Measurements from ENCODE around the gene FLYWCH1. TPM values are rescaled to one million over a fixed set of nuclear protein-coding genes. Genes with fewer than 3 reads are reported as not detected.

FLYWCH1 gene
- total and polyA plus RNA-seq, 2 of the 8 experiments (the other 6 are each of a cell fraction or from before 2014, with no cell fraction given), result 12.4 to 23.5 TPM

- no peak overlapping the region for H3K4ac ChIP-seq (replicated peaks; ENCODE audit: insufficient read length, low read depth, low read length)
- H2BK120ac ChIP-seq (replicated peaks; ENCODE audit: low read depth, low read length), result no peak overlapping the region
- no peaks in the 10 kb centered on the region for H3K9me3 ChIP-seq (ENCODE audit: insufficient read depth in 2 of 2, low read depth in 1 of 2, low read length in 1 of 2)
- no peak overlapping the region for H3K14ac ChIP-seq (ENCODE audit: insufficient read length)
- H3K9ac ChIP-seq (replicated peaks in 1 of 4; ENCODE audit: extremely low read depth in 1 of 4, low read depth in 3 of 4, low read length in 3 of 4), result no peak overlapping the region
- no peak overlapping the region for H3K4me3 ChIP-seq (ENCODE audit: extremely low read depth in 1 of 4, insufficient read depth in 2 of 4, low read depth in 3 of 4, low read length in 4 of 4)
- H3K79me2 ChIP-seq (ENCODE audit: control insufficient read depth in 1 of 2, insufficient read depth in 2 of 2, low read length in 2 of 2), result no peaks in the 10 kb centered on the region
- H3K36me3 ChIP-seq (ENCODE audit: control insufficient read depth in 2 of 4, insufficient read depth in 4 of 4, low read length in 3 of 4), result peaks cover 0 to 13% (median 2%) of the 10 kb centered on the region in 4 experiments; a peak in 2 of 8 replicates
- DNase-seq (ENCODE audit: low read depth in 1 of 2, low spot score in 2 of 2), result no peak
- no peak overlapping the region for H2AK5ac ChIP-seq (ENCODE audit: low read depth, low read length)
- H3K79me1 ChIP-seq (ENCODE audit: low read depth, low read length), result peaks cover 3% of the 10 kb centered on the region; the same call in 1 of the 2 replicates
- no peak overlapping the region for H3K4me2 ChIP-seq (ENCODE audit: insufficient read depth in 1 of 2, low read depth in 2 of 2, low read length in 2 of 2)
- CTCF ChIA-PET (ENCODE audit: partially characterized antibody), result interaction anchor here (1.1 to 3.1 kb wide), 3 partner anchors 21 to 727 kb away, joined by 3 to 9 read pairs (median 4); no protein-coding TSS in a partner anchor
- H2BK5ac ChIP-seq (ENCODE audit: low read depth, low read length), result no peak overlapping the region
- H3K27me3 ChIP-seq (replicated peaks in 1 of 4; ENCODE audit: control insufficient read depth in 3 of 4, extremely low read depth in 1 of 4, insufficient read depth in 3 of 4, low read length in 3 of 4), result no peaks in the 10 kb centered on the region
- peaks cover 0 to 4% (median 0%) of the 10 kb centered on the region in 4 experiments; a peak in 2 of 7 replicates for H3K4me1 ChIP-seq (replicated peaks in 1 of 4; ENCODE audit: control insufficient read depth in 3 of 4, insufficient read depth in 4 of 4, low read length in 3 of 4)
- no peak overlapping the region for H3K27ac ChIP-seq (ENCODE audit: low read depth, low read length)
- H4K20me1 ChIP-seq (replicated peaks in 1 of 2; ENCODE audit: control insufficient read depth in 1 of 2, insufficient read depth in 2 of 2, low read length in 2 of 2), result no peaks in the 10 kb centered on the region
- TF ChIP-seq TAF7 (optimal IDR thresholded peaks at IDR 0.05; ENCODE audit: borderline replicate concordance, low read depth, low read length), result no peak
- no peak for TF ChIP-seq POU5F1 (IDR thresholded peaks at IDR 0.05; ENCODE audit: low read depth, low read length)
- no peak for TF ChIP-seq ATF2 (IDR thresholded peaks at IDR 0.05; ENCODE audit: low read length)
- TF ChIP-seq SIX5 (IDR thresholded peaks at IDR 0.05; ENCODE audit: low read depth, low read length), result no peak
- no peak for TF ChIP-seq CREB1 (IDR thresholded peaks at IDR 0.05)
- no peak for TF ChIP-seq HDAC6 (IDR thresholded peaks at IDR 0.05; ENCODE audit: low read depth, low read length)
- TF ChIP-seq GABPA (IDR thresholded peaks at IDR 0.05; ENCODE audit: borderline replicate concordance, insufficient read depth, low read length), result no peak
- POLR2A ChIA-PET (ENCODE audit: partially characterized antibody), result no interaction called here
- WGBS, 2 experiments (ENCODE audit: extremely low coverage in 1 of 2, insufficient coverage in 1 of 2, insufficient read length in 1 of 2, insufficient replicate concordance in 2 of 2, low coverage in 1 of 2, low lambda C conversion rate in 2 of 2, missing lambda C conversion rate in 1 of 2), result 96% methylated on average over 21 of the region's 22 CpGs; no CpG with 5 or more reads in 1 of the 2 experiments
- H4K8ac ChIP-seq (ENCODE audit: extremely low read depth, insufficient read depth, low read length), result no peak overlapping the region; the same call in 1 of the 2 replicates
- no peak overlapping the region for H2BK12ac ChIP-seq (ENCODE audit: low read depth, low read length)
- H3K56ac ChIP-seq (replicated peaks; ENCODE audit: insufficient read length, low read depth, low read length), result no peak overlapping the region
- H3K18ac ChIP-seq (ENCODE audit: extremely low read depth, low read length), result no peak overlapping the region
- H2AFZ ChIP-seq (ENCODE audit: low read length), result no peak overlapping the region
- H3K23me2 ChIP-seq (ENCODE audit: low read depth, low read length), result no peaks in the 10 kb centered on the region
- no peak overlapping the region for H2BK20ac ChIP-seq (ENCODE audit: low read length)
- H4K91ac ChIP-seq (replicated peaks; ENCODE audit: insufficient read length, low read length), result no peak overlapping the region
- no peak for FAIRE-seq
- H4K5ac ChIP-seq (ENCODE audit: insufficient read length, low read depth, low read length), result no peak overlapping the region
- H2BK15ac ChIP-seq (ENCODE audit: low read length), result no peak overlapping the region
- H3K23ac ChIP-seq (ENCODE audit: insufficient read length), result no peak overlapping the region
Observed at GRCh38 chr16:2933701-2934100, 22.0 kb downstream of the FLYWCH1 start.

Data from H1 (cell line).